NCI-H2196 (cell line): Measurements from ENCODE around the gene ATRN.
"Not testable (repeated sequence)": the region's sequence is repeated elsewhere in the genome, so short reads cannot be mapped to it uniquely, and the experiment has no call there.

ENCODE experiments used
- DNase-seq: peaks from one replicate; lab custom pipeline; 2025; ENCODE audit not compliant: unreplicated experiment; lab: John Stamatoyannopoulos, UW

Gene ATRN

GRCh38 chr20:3560578-3560977 is 89.8 kb downstream of the ATRN start:
- DNase-seq = no peak

- no peak for DNase-seq
Observed at GRCh38 chr20:3563133-3563532, 92.3 kb downstream of the ATRN start.

DNA sequence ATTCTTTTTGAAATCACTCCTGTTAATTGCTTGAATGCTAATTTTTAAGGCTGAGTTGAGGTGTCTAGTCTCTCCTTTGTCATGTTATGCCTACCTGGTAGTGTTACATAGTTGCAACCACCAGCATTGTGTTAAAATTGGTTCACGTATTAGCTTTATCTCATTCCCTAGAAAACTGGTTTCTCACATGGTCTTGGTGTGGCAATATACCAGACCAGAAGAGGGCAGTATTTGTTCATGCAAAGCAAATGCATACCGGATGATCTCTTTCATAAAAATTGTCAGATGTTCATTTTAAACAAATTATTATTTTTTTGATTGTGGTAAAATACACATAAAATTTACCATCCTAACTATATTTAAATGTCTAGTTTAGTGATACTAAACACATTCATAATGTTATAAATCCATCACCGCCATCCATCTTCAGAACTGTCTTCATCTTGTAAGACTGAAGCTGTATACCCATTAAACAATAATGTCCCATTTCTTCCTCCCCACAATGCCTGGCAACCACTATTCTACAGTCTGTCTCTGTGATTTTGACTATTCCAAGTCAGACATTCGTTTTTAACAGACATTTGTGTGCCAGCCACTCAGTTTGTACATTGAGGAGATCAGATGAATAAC is 92.8 kb downstream of the ATRN start:
- peak; percentile 65 for DNase-seq

- DNase-seq = no peak
Observed at GRCh38 chr20:3565851-3566250, 95.0 kb downstream of the ATRN start.

DNA sequence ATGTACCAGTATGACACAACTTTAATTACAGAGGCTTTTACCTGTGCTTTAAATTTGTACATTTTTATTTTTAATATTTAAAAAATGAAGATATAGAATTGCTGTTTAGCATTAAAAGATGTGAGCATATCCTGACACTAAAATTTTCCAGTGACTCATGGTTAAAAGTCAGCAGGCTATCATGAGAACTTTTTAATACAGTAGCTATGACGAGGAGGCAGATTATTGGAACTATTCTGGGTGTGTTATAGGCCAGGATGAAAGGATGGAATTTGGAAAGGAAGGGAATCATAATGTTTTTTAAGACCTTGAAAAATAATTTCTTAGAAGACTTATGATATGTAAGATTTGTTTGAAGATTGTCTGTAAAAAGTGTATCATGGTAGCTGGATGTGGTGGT is 101.3 kb downstream of the ATRN start:
- no peak for DNase-seq

DNA sequence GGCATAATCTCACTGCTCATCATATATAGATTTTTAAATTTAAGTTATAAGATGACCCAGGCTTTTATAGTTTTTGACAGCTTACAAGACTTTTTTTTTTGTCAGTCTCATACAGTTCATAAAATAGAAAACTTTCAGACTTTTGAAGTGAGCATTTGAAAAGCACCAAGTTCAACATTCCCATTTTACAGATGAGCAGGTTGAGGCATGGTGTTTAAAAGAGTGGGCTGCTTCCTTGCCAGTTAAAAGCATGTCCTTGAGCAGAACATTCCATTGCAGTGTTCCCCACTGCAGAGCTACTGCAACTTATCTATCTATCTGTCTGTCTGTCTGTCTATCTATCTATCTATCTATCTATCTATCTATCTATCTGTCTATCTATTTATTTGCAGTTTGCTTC is 105.5 kb downstream of the ATRN start:
- DNase-seq = no peak

DNA sequence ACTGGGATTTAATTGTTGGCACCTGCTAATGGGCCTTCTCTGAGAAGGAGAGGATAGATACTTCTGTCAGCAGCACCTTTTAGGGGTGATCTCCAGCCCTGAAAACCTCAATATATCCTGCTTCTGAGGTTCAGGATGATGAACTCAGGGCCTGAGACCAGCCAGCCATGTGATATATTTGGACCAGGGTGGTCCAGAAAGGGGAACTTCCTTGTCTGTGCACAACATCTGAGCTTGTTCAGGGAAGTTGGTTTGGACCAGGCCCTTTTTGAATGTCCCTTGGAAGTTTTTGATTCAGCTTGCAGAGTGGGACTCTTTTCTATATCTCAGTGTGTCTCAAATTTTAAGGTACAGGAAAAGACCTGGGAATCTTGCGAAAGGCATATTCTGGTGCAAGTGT is 106.5 kb downstream of the ATRN start:
- DNase-seq = no peak

DNA sequence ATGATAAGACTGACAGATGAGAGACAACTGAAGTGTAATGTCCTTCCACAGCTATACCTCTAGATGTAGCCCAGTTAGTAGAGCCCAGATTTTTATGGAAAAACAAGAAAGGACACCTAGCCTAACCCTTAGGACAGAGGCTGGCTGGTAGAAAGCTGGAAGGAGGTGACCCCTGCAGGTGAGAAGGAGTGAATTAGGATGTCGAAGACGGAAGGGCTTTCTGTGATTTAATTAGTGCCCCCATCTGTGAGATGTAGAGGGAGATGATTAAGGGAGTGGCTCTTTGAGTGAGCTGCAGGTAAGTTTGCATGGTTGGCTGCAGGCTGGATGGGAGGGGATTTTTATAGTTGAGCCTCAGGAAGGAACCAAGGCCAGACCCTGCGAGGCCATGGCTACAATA is 109.6 kb downstream of the ATRN start:
- no peak for DNase-seq

DNA sequence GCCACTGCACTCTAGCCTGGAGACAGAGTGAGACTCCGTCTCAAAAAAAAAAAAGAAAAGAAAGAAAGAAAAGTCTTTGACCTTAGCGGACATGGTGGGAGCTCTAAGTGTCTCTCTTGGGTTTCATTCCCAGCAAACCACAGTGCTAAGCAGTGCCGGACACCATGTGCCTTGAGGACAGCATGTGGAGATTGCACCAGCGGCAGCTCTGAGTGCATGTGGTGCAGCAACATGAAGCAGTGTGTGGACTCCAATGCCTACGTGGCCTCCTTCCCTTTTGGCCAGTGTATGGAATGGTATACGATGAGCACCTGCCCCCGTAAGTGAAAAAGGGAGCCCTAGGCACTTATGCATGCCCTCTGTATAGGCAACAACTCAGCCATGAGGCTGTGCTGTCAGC is 112.9 kb downstream of the ATRN start:
- no peak for DNase-seq

- DNase-seq = no peak
Observed at GRCh38 chr20:3586093-3586492, 115.3 kb downstream of the ATRN start.

DNA sequence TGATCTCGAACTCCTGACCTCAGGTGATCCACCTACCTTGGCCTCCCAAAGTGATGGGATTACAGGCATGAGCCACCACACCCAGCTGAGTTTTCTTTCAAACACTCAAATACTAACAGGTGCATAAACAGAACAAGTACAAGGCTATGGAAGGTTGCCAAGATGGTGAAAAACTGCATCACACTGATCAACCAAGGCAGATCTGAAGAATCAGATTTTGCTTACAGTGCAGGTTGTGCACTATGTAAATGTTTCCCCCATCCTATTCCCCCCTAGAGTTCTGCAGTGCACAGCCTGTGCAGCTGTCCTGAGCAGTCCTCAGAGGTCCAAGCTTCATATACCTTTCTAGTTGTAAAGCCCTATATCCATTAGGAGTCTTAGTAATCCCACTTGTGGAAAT is 119.3 kb downstream of the ATRN start:
- no peak for DNase-seq

GRCh38 chr20:3592931-3593330 is 122.1 kb downstream of the ATRN start:
- DNase-seq = no peak

- peak; percentile 14 for DNase-seq
Observed at GRCh38 chr20:3595541-3595940, 124.7 kb downstream of the ATRN start.

GRCh38 chr20:3603108-3603507 is 132.3 kb downstream of the ATRN start:
- no peak for DNase-seq

DNA sequence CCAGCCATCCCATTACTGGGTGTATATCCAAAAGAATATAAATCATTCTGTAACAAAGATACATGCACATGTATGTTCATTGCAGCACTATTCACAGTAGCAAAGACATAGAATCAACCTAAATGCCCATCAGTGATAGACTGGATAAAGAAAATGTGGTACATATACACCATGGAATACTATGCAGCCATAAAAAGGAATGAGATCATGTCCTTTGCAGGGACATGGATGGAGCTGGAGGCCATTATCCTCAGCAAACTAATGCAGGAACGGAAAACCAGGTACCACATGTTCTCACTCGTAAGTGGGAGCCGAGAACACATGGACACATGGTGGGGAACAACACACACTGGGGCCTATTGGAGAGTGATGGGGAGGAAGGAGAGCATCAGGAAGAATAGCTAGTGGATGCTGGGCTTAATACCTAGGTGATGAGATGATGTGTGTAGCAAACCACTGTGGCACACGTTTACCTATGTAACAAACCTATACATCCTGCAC is 134.6 kb downstream of the ATRN start:
- DNase-seq = not testable (repeated sequence)

DNA sequence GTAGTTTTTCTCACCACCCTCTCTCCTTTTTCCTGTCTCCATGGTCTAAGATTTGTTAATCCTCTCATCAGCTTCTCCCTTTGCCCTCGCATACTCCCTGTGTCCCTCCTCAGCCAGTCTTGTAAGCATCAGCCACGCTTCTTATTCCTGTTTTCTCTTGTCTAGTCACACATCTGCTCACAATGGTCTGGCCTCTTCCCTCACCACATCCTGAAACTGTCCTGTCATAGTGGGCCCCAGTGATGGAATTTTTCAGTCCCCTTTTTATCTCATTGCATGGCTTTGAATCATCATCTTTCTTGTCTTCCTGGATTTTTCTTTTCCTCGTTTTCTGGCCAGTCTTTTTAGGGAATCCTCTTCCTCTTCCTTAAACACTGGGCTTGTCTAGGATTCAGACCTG is 135.2 kb downstream of the ATRN start:
- no peak for DNase-seq

DNA sequence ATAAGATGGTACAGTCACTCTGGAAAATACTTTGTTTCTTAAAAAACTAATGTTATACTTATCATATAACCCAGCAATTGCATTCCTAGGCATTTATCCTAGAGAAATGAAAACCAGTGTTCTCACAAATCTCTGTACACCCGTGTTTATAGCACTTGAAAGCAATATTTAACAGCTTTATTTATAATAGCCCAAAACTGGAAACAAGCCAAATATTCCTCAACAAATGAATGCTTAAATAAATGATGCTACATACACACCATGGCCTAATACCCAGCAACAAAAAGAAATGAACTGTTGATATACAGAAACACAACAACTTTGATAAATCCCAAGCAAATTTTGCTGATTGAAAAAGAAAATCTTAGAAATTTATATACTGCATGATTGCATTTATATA is 141.1 kb downstream of the ATRN start:
- DNase-seq = no peak

GRCh38 chr20:3612795-3613572 is 142.2 kb downstream of the ATRN start:
- no peak for DNase-seq

DNA sequence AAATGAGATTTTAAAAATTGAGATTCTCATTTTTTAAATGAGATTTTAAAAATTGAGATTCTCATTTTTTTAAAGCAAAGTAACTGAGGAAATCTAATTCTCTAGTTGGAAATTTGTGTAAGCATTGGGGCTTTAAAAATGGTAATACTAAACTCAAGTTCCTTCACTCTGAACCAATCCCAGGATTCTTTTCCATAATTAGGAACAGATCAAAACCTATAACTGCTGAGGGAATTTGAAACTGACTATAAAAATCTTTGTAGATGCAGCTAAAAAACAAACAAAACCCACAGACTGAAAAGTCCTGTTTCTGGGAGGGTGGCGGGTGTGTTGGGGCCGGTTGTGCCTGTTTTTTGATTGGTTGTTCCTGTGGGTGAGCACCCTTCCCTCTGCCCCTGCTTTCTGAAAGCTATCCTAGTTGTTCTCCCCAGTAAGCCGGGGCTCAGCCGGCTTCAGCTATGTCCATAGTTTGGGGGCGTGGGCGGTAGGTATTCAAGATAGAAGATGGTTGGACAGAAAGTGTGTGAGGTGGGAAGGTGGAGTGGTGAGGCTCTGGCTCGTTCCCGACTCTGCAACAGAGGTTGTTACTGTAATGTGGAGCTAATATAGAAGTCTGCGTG is 143.1 kb downstream of the ATRN start:
- DNase-seq = no peak

GRCh38 chr20:3614466-3614865 is 143.6 kb downstream of the ATRN start:
- no peak for DNase-seq

DNA sequence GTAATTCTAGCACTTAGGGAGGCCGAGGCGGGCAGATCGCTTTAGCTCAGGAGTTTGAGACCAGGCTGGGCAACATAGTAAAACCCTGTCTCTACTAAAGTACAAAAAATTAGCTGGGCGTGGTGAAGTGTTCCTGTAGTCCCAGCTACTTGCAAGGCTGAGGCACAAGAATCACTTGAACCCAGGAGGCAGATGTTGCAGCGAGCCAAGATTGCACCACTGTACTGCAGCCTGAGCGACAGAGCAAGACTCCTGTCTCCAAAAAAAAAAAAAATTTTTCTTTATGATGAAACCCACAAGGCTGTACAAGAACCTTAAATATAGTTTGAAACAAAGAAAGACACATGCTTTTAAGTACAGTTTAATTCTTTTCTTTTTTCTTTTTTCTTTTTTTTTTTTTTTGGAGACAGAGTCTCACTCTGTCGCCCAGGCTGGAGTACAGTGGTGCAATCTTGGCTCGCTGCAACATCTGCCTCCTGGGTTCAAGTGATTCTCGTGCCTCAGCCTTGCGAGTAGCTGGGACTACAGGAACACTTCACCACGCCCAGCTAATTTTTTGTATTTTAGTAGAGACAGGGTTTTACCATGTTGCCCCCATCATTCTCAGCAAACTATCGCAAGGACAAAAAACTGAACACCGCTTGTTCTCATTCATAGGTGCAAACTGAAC is 144.5 kb downstream of the ATRN start:
- not testable (repeated sequence) for DNase-seq

DNA sequence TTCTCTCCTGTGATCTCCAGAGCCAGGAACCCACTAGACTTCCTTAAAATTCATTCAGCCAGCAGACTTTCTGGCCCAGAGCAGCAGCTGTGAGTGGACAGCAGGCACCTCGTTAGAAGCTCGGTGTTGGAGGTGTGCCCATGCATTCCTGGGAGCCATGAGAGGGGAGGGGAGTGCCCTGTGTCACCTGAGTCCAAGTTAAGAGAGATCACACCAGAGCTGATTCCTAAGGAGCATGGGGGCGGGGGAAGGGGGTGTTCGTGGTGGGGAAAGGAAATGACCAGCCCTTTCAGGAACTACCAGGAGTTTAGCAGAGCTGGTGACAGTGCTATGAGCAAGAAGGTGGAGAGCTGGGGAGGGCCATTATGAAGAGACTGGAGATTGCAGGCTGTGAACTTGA is 145.4 kb downstream of the ATRN start:
- DNase-seq = peak; percentile 51
